ENCODE results near the gene DCHS1.

- no peak for TF ChIP-seq CTCF (IDR thresholded peaks at IDR 0.05)
- no peak for TF ChIP-seq POLR2A (IDR thresholded peaks at IDR 0.05)
These were observed 25.9 kb upstream of the DCHS1 start for GRCh38 chr11:6681505-6681904.

All from uterus (tissue), 2 donors.